ENCODE data around the gene PDRG1.

DNA sequence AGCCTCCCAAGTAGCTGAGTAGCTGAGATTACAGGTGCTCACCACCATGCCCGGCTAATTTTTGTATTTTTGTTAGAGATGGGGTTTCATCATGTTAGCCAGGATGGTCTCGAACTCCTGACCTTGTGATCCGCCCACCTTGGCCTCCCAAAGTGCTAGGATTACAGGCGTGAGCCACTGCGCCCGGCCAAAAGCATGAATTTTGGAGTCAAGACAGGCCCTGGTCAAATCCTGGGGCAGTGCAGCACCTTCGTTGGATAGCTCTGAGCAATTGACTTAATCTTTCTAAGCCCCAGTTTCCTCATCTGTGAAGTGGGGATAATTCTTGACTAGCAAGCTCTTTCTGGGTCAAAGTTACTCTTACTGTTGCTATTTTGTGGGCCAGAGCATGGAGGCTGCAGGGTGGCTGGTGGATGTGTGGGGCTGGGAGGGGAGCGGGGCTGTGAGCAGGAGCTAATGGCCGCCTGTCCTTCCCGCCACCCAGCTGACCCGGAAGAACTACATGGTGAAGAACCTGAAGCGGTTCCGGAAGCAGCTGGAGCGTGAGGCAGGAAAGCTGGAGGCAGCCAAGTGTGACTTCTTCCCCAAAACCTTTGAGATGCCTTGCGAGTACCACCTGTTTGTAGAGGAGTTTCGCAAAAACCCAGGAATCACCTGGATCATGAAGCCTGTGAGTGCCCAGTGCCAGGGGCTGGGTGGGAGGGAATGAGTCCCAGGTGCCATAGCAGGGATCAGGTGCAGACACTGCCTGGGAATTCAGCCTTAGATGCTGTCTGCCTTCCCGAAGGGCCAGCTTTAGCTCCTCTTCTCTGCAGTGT lies 42.4 kb downstream of the PDRG1 start:
- TF ChIP-seq ARNT (IDR thresholded peaks at IDR 0.05) (no peak), FOXK2 (IDR thresholded peaks at IDR 0.05) (no peak), FOXM1 (IDR thresholded peaks at IDR 0.05; ENCODE audit: borderline replicate concordance) (no peak), BHLHE40 (IDR thresholded peaks at IDR 0.05; ENCODE audit: borderline replicate concordance) (no peak), SP1 (IDR thresholded peaks at IDR 0.05) (no peak), NFRKB (IDR thresholded peaks at IDR 0.05) (no peak), SUZ12 (IDR thresholded peaks at IDR 0.05) (no peak), HDGF (IDR thresholded peaks at IDR 0.05; ENCODE audit: borderline replicate concordance) (no peak)

Data from HEK293T (cell line).